K562 (cell line): Measurements from ENCODE around the gene DCAF11. TPM values are rescaled to one million over a fixed set of nuclear protein-coding genes. Genes with fewer than 3 reads are reported as not detected.

ENCODE experiments used
- ATAC-seq: fragments of 200-7000 bp; cut with Tn5 transposase; 3 replicates; pipeline ENCODE4 v1.9.1; 2020; ENCODE audit warnings: moderate library complexity
- BruUV-seq: library from RNA; stranded (reverse); fragments of 400-500 nt; replicated peaks from 2 replicates; lab custom pipeline; 2021; lab: Mats Ljungman, UMichigan
- CTCF ChIA-PET: fragments of 300-600 bp; formaldehyde crosslinking; extraction: SDS; loops from one replicate; lab custom pipeline; 2021; ENCODE audit warnings: low intra/inter-chr PET ratio; lab: Yijun Ruan, JAX
- POLR2A ChIA-PET: fragments of 300-600, 350-650 bp; sonication (Branson Sonifier 250); formaldehyde crosslinking; extraction: SDS; loops from one replicate; lab custom pipeline; 2021; ENCODE audit warnings: antibody characterized with exemption, inconsistent platforms; lab: Yijun Ruan, JAX
- DNase-seq, 4 experiments: peaks; one replicate each; pipeline versions ENCODE4 v3.0.0 to v3.0.0-alpha.2; 2011 to 2018; ENCODE audit warnings: low spot score in 3 of 4, mixed read lengths in 3 of 4; ENCODE audit errors: extremely low read depth in 1 of 4
- FAIRE-seq: peaks from 2 replicates; lab custom pipeline; 2011; peaks lifted over from hg19 to GRCh38; lab: Jason Lieb, UNC
- H2AFZ ChIP-seq: 2 replicates; pipeline ENCODE4 v1.6.0; 2011; ENCODE audit warnings: low read depth, low read length, control low read depth, inconsistent platforms
- H3K27ac ChIP-seq: fragments of 200-600 bp; 3 replicates; pipeline ENCODE4 v1.8.0; 2011; ENCODE audit warnings: low read depth, mild to moderate bottlenecking, control low read depth, inconsistent platforms, low read length, moderate library complexity, mixed read lengths; ENCODE audit errors: extremely low read depth
- H3K27me3 ChIP-seq, 2 experiments: fragments of 300-600 bp in 1 of 2; 2 replicates in 1 of 2; 3 replicates in 1 of 2; pipeline versions ENCODE4 v1.6.0 to v1.8.0; 2011; ENCODE audit warnings: inconsistent platforms in 2 of 2, low read length in 2 of 2, mild to moderate bottlenecking in 1 of 2, mixed read lengths in 1 of 2, moderate library complexity in 1 of 2; ENCODE audit not compliant: control insufficient read depth in 2 of 2, insufficient read depth in 2 of 2
- H3K36me3 ChIP-seq: fragments of 300-600 bp; 3 replicates; pipeline ENCODE4 v1.8.0; 2011; ENCODE audit warnings: mild to moderate bottlenecking, low read length, inconsistent platforms; ENCODE audit not compliant: control insufficient read depth, insufficient read depth
- H3K4me1 ChIP-seq, 2 experiments: fragments of 200-600 bp in 1 of 2; replicated peaks in 1 of 2; 2 replicates in 1 of 2; 3 replicates in 1 of 2; pipeline versions ENCODE4 v1.5.1 to v1.8.0; 2011; ENCODE audit warnings: inconsistent platforms in 2 of 2, low read length in 2 of 2, mild to moderate bottlenecking in 1 of 2, mixed read lengths in 1 of 2, moderate library complexity in 1 of 2; ENCODE audit not compliant: control insufficient read depth in 2 of 2, insufficient read depth in 2 of 2
- H3K4me2 ChIP-seq: 2 replicates; pipeline ENCODE4 v1.6.1; 2011; ENCODE audit warnings: low read length, control low read depth, inconsistent platforms, mixed read lengths; ENCODE audit not compliant: insufficient read depth
- H3K4me3 ChIP-seq: fragments of 200-600 bp; sonication (generic), shearing (Covaris generic); 2 replicates; pipeline ENCODE4 v1.5.1; 2016; ENCODE audit warnings: control low read depth, inconsistent platforms
- H3K79me2 ChIP-seq: fragments of 200-600 bp; 3 replicates; pipeline ENCODE4 v1.8.0; 2011; ENCODE audit warnings: low read length, inconsistent platforms; ENCODE audit not compliant: control insufficient read depth, insufficient read depth
- H3K9ac ChIP-seq, 2 experiments: 2 replicates each; pipeline versions ENCODE4 v1.6.0 to v1.6.1; 2011; ENCODE audit warnings: low read depth in 2 of 2, low read length in 2 of 2, control low read depth in 1 of 2, inconsistent platforms in 1 of 2, mild to moderate bottlenecking in 1 of 2, mixed read lengths in 1 of 2; ENCODE audit not compliant: insufficient read depth in 1 of 2
- H3K9me1 ChIP-seq: one replicate; pipeline ENCODE4 v1.6.0; 2011; ENCODE audit warnings: inconsistent platforms, mild to moderate bottlenecking, low read length, moderate library complexity; ENCODE audit not compliant: control insufficient read depth, insufficient read depth
- H3K9me3 ChIP-seq: replicated peaks from 2 replicates; pipeline ENCODE4 v1.5.1; 2011; ENCODE audit warnings: low read depth, low read length, inconsistent platforms; ENCODE audit not compliant: control insufficient read depth, insufficient read depth
- H4K20me1 ChIP-seq: replicated peaks from 2 replicates; pipeline ENCODE4 v1.6.1; 2011; ENCODE audit warnings: low read length, inconsistent platforms, mixed read lengths; ENCODE audit not compliant: control insufficient read depth, insufficient read depth
- NBN ChIP-seq: fragments of 450-650 bp; IDR thresholded peaks from 2 replicates; pipeline ENCODE4 v1.6.1; 2016; ENCODE audit warnings: low read depth, mild to moderate bottlenecking
- POLR3A ChIP-seq: IDR thresholded peaks from 2 replicates; pipeline ENCODE4 v1.6.1; 2011; ENCODE audit warnings: borderline replicate concordance, mild to moderate bottlenecking, moderate library complexity; ENCODE audit not compliant: insufficient read length, insufficient read depth; ENCODE audit errors: extremely low read depth
- TCF7L2 ChIP-seq: fragments of 150-350 bp; IDR thresholded peaks from 2 replicates; pipeline ENCODE4 v1.6.1; 2016; ENCODE audit warnings: low read depth, mild to moderate bottlenecking, low read length, moderate library complexity
- WGBS: fragments of 100-300 bp; shearing (Covaris generic); methylation state at CpG from one replicate; pipeline ENCODE4 v1.1.6; 2016; ENCODE audit warnings: low coverage, mixed read lengths; ENCODE audit not compliant: insufficient coverage; ENCODE audit errors: missing lambda C conversion rate; 5-methylcytosine and 5-hydroxymethylcytosine counted together
- in situ Hi-C: fragments of 300-500 bp; cut with MboI; formaldehyde crosslinking; loops from 4 replicates; pipeline ENCODE4 v1.15.0; 2018; ENCODE audit warnings: inconsistent platforms, mixed read lengths
- intact Hi-C: fragments of 100-400 bp; cut with micrococcal nuclease; formaldehyde crosslinking; loops from 2 replicates; pipeline ENCODE4 v1.14.2; 2022
- polyA plus RNA-seq, 8 experiments: library from polyadenylated mRNA; depleted of rRNA in 4 of 8; stranded (reverse) in 5 of 8; unstranded in 3 of 8; fragments of >200 nt; fragmentation: Nextera tagmentation in 2 of 8; fragmentation: Illumina TruSeq in 1 of 8; extraction: Ambion mirVana in 2 of 8; extraction: Trizol in 1 of 8; gene quantifications; 2 replicates each; pipeline versions ENCODE4 v1.2.1 to v1.2.3, GENCODE V29; 2011 to 2014; ENCODE audit warnings: inconsistent platforms in 1 of 8, missing spikeins in 1 of 8
- total RNA-seq, 7 experiments: library from RNA; depleted of rRNA in 6 of 7; stranded (reverse); fragments of >200 nt in 6 of 7; fragmentation: Illumina TruSeq in 2 of 7; extraction: Trizol in 2 of 7; gene quantifications; 2 replicates each; pipeline versions ENCODE4 v1.2.1 to v1.2.3, GENCODE V29; 2011 to 2021; ENCODE audit warnings: low replicate concordance in 1 of 7
- TF ChIP-seq, protein P1 (sequence below): fragments of 200-800 bp; sonication (Bioruptor generic); IDR thresholded peaks from 2 replicates; pipeline ENCODE4 v1.6.1; 2017; ENCODE audit warnings: missing genetic modification characterization, missing compliant biosample characterization

DCAF11 gene
- total and polyA plus RNA-seq, 9 of the 15 experiments (the other 6 are each of a cell fraction or from before 2014, with no cell fraction given), result 8.5 to 46.2 (median 36.4) TPM

DNA sequence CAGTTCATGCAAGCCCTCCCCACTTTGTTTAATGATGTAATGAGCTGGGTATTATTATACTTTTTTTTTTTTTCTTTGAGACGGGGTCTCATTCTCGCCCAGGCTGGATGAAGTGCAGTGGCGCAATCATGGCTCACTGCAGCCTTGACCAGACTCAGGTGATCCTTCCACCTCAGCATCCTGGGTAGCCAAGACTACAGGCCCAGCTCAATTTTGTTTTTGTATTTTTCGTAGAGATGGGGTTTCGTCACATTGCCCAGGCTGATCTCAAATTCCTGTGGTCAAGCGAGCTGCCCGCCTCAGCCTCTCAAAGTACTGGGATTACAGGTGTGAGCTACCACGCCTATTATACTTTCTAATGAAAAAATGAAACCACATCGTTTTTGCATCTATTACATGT is 4.5 kb upstream of the DCAF11 start:
- H3K9me1 ChIP-seq, result no peaks in the 10 kb centered on the region
- H3K36me3 ChIP-seq, result no peaks in the 10 kb centered on the region
- H3K79me2 ChIP-seq, result peaks cover under 1% of the 10 kb centered on the region; the same call in 1 of the 3 replicates
- H3K4me3 ChIP-seq, result no peak overlapping the region
- TF ChIP-seq NBN (no peak), TCF7L2 (no peak), POLR3A (no peak)
- TF ChIP-seq, protein P1, sequence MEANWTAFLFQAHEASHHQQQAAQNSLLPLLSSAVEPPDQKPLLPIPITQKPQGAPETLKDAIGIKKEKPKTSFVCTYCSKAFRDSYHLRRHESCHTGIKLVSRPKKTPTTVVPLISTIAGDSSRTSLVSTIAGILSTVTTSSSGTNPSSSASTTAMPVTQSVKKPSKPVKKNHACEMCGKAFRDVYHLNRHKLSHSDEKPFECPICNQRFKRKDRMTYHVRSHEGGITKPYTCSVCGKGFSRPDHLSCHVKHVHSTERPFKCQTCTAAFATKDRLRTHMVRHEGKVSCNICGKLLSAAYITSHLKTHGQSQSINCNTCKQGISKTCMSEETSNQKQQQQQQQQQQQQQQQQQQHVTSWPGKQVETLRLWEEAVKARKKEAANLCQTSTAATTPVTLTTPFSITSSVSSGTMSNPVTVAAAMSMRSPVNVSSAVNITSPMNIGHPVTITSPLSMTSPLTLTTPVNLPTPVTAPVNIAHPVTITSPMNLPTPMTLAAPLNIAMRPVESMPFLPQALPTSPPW, result no peak
- no peak for ATAC-seq
- in situ Hi-C loops, result no loop called here
- no peak overlapping the region for H3K4me2 ChIP-seq
- H3K27me3 ChIP-seq, result no peaks in the 10 kb centered on the region
- POLR2A ChIA-PET, result interaction anchor here (1.3 to 1.5 kb wide), 3 partner anchors 15 to 41 kb away, joined by 3 to 4 read pairs (median 4); no protein-coding TSS in a partner anchor
- CTCF ChIA-PET, result interaction anchor here (1.5 kb wide), 1 partner anchor 96 kb away, joined by 6 read pairs; no protein-coding TSS in a partner anchor
- DNase-seq, result no peak
- whole genome bisulfite sequencing, result 83% methylated on average over 8 of the region's 9 CpGs
- no peaks in the 10 kb centered on the region for H3K9me3 ChIP-seq
- FAIRE-seq, result no peak
- no TSS peak for BruUV-seq
- H3K9ac ChIP-seq, result no peak overlapping the region
- intact Hi-C loops, result no loop called here
- H3K4me1 ChIP-seq, result peaks cover 0 to 8% of the 10 kb centered on the region in 2 experiments; a peak in 3 of 5 replicates
- H2AFZ ChIP-seq, result no peak overlapping the region
- no peaks in the 10 kb centered on the region for H4K20me1 ChIP-seq
- H3K27ac ChIP-seq, result no peak overlapping the region
